ENCODE measurements around the gene SEC24B.

- TF ChIP-seq, protein P1, sequence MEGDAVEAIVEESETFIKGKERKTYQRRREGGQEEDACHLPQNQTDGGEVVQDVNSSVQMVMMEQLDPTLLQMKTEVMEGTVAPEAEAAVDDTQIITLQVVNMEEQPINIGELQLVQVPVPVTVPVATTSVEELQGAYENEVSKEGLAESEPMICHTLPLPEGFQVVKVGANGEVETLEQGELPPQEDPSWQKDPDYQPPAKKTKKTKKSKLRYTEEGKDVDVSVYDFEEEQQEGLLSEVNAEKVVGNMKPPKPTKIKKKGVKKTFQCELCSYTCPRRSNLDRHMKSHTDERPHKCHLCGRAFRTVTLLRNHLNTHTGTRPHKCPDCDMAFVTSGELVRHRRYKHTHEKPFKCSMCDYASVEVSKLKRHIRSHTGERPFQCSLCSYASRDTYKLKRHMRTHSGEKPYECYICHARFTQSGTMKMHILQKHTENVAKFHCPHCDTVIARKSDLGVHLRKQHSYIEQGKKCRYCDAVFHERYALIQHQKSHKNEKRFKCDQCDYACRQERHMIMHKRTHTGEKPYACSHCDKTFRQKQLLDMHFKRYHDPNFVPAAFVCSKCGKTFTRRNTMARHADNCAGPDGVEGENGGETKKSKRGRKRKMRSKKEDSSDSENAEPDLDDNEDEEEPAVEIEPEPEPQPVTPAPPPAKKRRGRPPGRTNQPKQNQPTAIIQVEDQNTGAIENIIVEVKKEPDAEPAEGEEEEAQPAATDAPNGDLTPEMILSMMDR (IDR thresholded peaks at IDR 0.05), result no peak
- TF ChIP-seq POLR2A (IDR thresholded peaks at IDR 0.05), result no peak
These were observed 154.6 kb downstream of the SEC24B start for GRCh38 chr4:109588176-109588575.

Measured in esophagus squamous epithelium (tissue), 4 donors.